GM19452 (cell line): ENCODE data around the gene TMPRSS5.
"Not testable (repeated sequence)": the region's sequence is repeated elsewhere in the genome, so short reads cannot be mapped to it uniquely, and the experiment has no call there.

Experiments
- ATAC-seq: cut with Tn5 transposase; IDR thresholded peaks from one replicate; pipeline ENCODE4 v1.9.1; 2021; ENCODE audit not compliant: unreplicated experiment

The TMPRSS5 gene

GRCh38 chr11:113705871-113706655 lies at the start of gene TMPRSS5:
TSS of gene TMPRSS5 (minus strand) at chr11:113706308. CDS start at chr11:113706224, 84 bp downstream.
- no peak for ATAC-seq

- no peak for ATAC-seq
Observed at GRCh38 chr11:113752932-113753331, 46.8 kb upstream of the TMPRSS5 start.

GRCh38 chr11:113736323-113736722 lies 30.2 kb upstream of the TMPRSS5 start:
- ATAC-seq = no peak

GRCh38 chr11:113732092-113732491 lies 26.0 kb upstream of the TMPRSS5 start:
- no peak for ATAC-seq

- ATAC-seq = no peak
Observed at GRCh38 chr11:113730887-113731726, 25.0 kb upstream of the TMPRSS5 start.

GRCh38 chr11:113729456-113729855 lies 23.3 kb upstream of the TMPRSS5 start:
- no peak for ATAC-seq

- ATAC-seq = no peak
Observed at GRCh38 chr11:113728814-113729213, 22.7 kb upstream of the TMPRSS5 start.

- no peak for ATAC-seq
Observed at GRCh38 chr11:113725913-113726312, 19.8 kb upstream of the TMPRSS5 start.

GRCh38 chr11:113725407-113725806 lies 19.3 kb upstream of the TMPRSS5 start:
- ATAC-seq = no peak

- ATAC-seq = no peak
Observed at GRCh38 chr11:113724778-113725177, 18.7 kb upstream of the TMPRSS5 start.

- no peak for ATAC-seq
Observed at GRCh38 chr11:113723787-113724186, 17.7 kb upstream of the TMPRSS5 start.

GRCh38 chr11:113722934-113723333 lies 16.8 kb upstream of the TMPRSS5 start:
- no peak for ATAC-seq

GRCh38 chr11:113722221-113722620 lies 16.1 kb upstream of the TMPRSS5 start:
- ATAC-seq = no peak

GRCh38 chr11:113721462-113722066 lies 15.5 kb upstream of the TMPRSS5 start:
- ATAC-seq = no peak

- not testable (repeated sequence) for ATAC-seq
Observed at GRCh38 chr11:113720478-113720877, 14.4 kb upstream of the TMPRSS5 start.

GRCh38 chr11:113715882-113716625 lies 9.9 kb upstream of the TMPRSS5 start:
- ATAC-seq = no peak

GRCh38 chr11:113715273-113715672 lies 9.2 kb upstream of the TMPRSS5 start:
- no peak for ATAC-seq

GRCh38 chr11:113710989-113711388 lies 4.9 kb upstream of the TMPRSS5 start:
- no peak for ATAC-seq

- ATAC-seq = not testable (repeated sequence)
Observed at GRCh38 chr11:113703551-113703950, 2.6 kb downstream of the TMPRSS5 start.

- no peak for ATAC-seq
Observed at GRCh38 chr11:113701491-113701890, 4.6 kb downstream of the TMPRSS5 start.

- ATAC-seq = no peak
Observed at GRCh38 chr11:113698515-113698914, 7.6 kb downstream of the TMPRSS5 start.
